PC-3 (cell line): Measurements from ENCODE around the gene HLCS. TPM values are rescaled to one million over a fixed set of nuclear protein-coding genes. Genes with fewer than 3 reads are reported as not detected.

Source experiments
- ATAC-seq: fragments of 200-7000 bp; cut with Tn5 transposase; 2 replicates; pipeline ENCODE4 v1.9.1; 2020; ENCODE audit warnings: mild to moderate bottlenecking, moderate library complexity
- BruUV-seq: library from RNA; stranded (reverse); fragments of 400-500 nt; replicated peaks from 2 replicates; lab custom pipeline; 2021; lab: Mats Ljungman, UMichigan
- CTCF ChIA-PET: fragments of 300-600 bp; sonication (Branson Sonifier 250); formaldehyde crosslinking; loops from one replicate; lab custom pipeline; 2022; ENCODE audit warnings: antibody characterized with exemption; lab: Charles Lee
- POLR2A ChIA-PET: fragments of 300-600 bp; sonication (Branson Sonifier 250); formaldehyde crosslinking; loops from one replicate; lab custom pipeline; 2022; ENCODE audit warnings: antibody characterized with exemption; ENCODE audit not compliant: unreplicated experiment; lab: Charles Lee
- DNase-seq: peaks from one replicate; pipeline ENCODE4 v3.0.0-alpha.2; 2015
- H2AFZ ChIP-seq: fragments of 300-600 bp; sonication (generic); 2 replicates; pipeline ENCODE4 v1.6.0; 2016; ENCODE audit warnings: antibody characterized with exemption, low read length
- H3F3A ChIP-seq: fragments of 300-600 bp; sonication (generic); one replicate; pipeline ENCODE4 v1.6.0; 2017; ENCODE audit warnings: antibody characterized with exemption, low read length, control low read depth, mild to moderate bottlenecking; ENCODE audit not compliant: unreplicated experiment
- H3K27ac ChIP-seq: fragments of 300-600 bp; sonication (generic); 2 replicates; pipeline ENCODE4 v1.5.1; 2016; ENCODE audit warnings: mild to moderate bottlenecking, low read length
- H3K27me3 ChIP-seq: fragments of 300-600 bp; sonication (generic); 2 replicates; pipeline ENCODE4 v1.6.1; 2016; ENCODE audit warnings: low read length, mixed read lengths
- H3K36me3 ChIP-seq: fragments of 300-600 bp; sonication (generic); 2 replicates; pipeline ENCODE4 v1.6.1; 2016; ENCODE audit warnings: low read depth, mixed run types, low read length, mixed read lengths
- H3K4me1 ChIP-seq: fragments of 300-600 bp; sonication (generic); 2 replicates; pipeline ENCODE4 v1.5.1; 2016; ENCODE audit warnings: low read length; ENCODE audit not compliant: insufficient read depth
- H3K4me2 ChIP-seq: fragments of 300-600 bp; sonication (generic); 2 replicates; pipeline ENCODE4 v1.6.0; 2016; ENCODE audit warnings: low read length
- H3K4me3 ChIP-seq: fragments of 300-600 bp; sonication (generic); 2 replicates; pipeline ENCODE4 v1.5.1; 2016; ENCODE audit warnings: mild to moderate bottlenecking, low read length, mixed read lengths
- H3K79me2 ChIP-seq: fragments of 300-600 bp; sonication (generic); 2 replicates; pipeline ENCODE4 v1.6.1; 2017; ENCODE audit warnings: low read length, mixed read lengths
- H3K9ac ChIP-seq: fragments of 300-600 bp; sonication (generic); 2 replicates; pipeline ENCODE4 v1.6.0; 2016; ENCODE audit warnings: mild to moderate bottlenecking, low read length
- H3K9me2 ChIP-seq: fragments of 300-600 bp; sonication (generic); replicated peaks from 2 replicates; pipeline ENCODE4 v1.6.1; 2016; ENCODE audit warnings: mixed run types, low read length, mixed read lengths
- H3K9me3 ChIP-seq: fragments of 300-600 bp; sonication (generic); 2 replicates; pipeline ENCODE4 v1.6.1; 2016; ENCODE audit warnings: low read length, mixed read lengths
- H4K20me1 ChIP-seq: fragments of 300-600 bp; sonication (generic); 2 replicates; pipeline ENCODE4 v1.6.1; 2016; ENCODE audit warnings: low read length, mixed read lengths
- EZH2 ChIP-seq: fragments of 300-600 bp; sonication (generic); IDR thresholded peaks from one replicate; pipeline ENCODE4 v1.6.1; 2017; ENCODE audit warnings: antibody characterized with exemption, mild to moderate bottlenecking, low read length; ENCODE audit not compliant: unreplicated experiment
- EZH2phosphoT487 ChIP-seq: fragments of 300-600 bp; sonication (generic); IDR thresholded peaks from 2 replicates; pipeline ENCODE4 v1.6.1; 2018; ENCODE audit warnings: mild to moderate bottlenecking, antibody characterized with exemption, low read length, borderline replicate concordance
- intact Hi-C: fragments of 100-400 bp; cut with micrococcal nuclease; formaldehyde crosslinking; loops from 2 replicates; pipeline ENCODE4 v1.9.0; 2023
- total RNA-seq: library from RNA; depleted of rRNA; stranded (reverse); fragments of >200 nt; gene quantifications from 2 replicates; pipeline ENCODE4 v1.2.3, GENCODE V29; 2014
- TF ChIP-seq, protein P1 (sequence below): fragments of 300-600 bp; sonication (generic); conservative IDR thresholded peaks from 2 replicates; pipeline ENCODE4 v1.5.1; 2017; ENCODE audit warnings: antibody characterized with exemption, low read depth, mild to moderate bottlenecking, low read length

The HLCS gene
- total RNA-seq, 1 experiment from 2014 or later: 44.1 TPM

- Histone ChIP-seq H3K4me1 (no peaks in the 10 kb centered on the region), H2AFZ (no peak overlapping the region), H3K79me2 (no peaks in the 10 kb centered on the region), H4K20me1 (no peaks in the 10 kb centered on the region), H3K9me2 (no peaks in the 10 kb centered on the region), H3K27ac (no peak overlapping the region), H3K4me3 (no peak overlapping the region), H3K9me3 (no peaks in the 10 kb centered on the region), H3K27me3 (no peaks in the 10 kb centered on the region), H3K9ac (no peak overlapping the region), H3K36me3 (peaks cover 60% of the 10 kb centered on the region), H3K4me2 (no peak overlapping the region), H3F3A (no peaks in the 10 kb centered on the region)
- ChIA-PET POLR2A (no interaction called here), CTCF (no interaction called here)
- DNase-seq (no peak), ATAC-seq (no peak)
- intact Hi-C loops: no loop called here
- no TSS peak for BruUV-seq
- TF ChIP-seq EZH2phosphoT487 (no peak), EZH2 (no peak)
- TF ChIP-seq, protein P1, sequence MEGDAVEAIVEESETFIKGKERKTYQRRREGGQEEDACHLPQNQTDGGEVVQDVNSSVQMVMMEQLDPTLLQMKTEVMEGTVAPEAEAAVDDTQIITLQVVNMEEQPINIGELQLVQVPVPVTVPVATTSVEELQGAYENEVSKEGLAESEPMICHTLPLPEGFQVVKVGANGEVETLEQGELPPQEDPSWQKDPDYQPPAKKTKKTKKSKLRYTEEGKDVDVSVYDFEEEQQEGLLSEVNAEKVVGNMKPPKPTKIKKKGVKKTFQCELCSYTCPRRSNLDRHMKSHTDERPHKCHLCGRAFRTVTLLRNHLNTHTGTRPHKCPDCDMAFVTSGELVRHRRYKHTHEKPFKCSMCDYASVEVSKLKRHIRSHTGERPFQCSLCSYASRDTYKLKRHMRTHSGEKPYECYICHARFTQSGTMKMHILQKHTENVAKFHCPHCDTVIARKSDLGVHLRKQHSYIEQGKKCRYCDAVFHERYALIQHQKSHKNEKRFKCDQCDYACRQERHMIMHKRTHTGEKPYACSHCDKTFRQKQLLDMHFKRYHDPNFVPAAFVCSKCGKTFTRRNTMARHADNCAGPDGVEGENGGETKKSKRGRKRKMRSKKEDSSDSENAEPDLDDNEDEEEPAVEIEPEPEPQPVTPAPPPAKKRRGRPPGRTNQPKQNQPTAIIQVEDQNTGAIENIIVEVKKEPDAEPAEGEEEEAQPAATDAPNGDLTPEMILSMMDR: no peak
Measured at GRCh38 chr21:36733857-36734256, 232.6 kb downstream of the HLCS start.

DNA sequence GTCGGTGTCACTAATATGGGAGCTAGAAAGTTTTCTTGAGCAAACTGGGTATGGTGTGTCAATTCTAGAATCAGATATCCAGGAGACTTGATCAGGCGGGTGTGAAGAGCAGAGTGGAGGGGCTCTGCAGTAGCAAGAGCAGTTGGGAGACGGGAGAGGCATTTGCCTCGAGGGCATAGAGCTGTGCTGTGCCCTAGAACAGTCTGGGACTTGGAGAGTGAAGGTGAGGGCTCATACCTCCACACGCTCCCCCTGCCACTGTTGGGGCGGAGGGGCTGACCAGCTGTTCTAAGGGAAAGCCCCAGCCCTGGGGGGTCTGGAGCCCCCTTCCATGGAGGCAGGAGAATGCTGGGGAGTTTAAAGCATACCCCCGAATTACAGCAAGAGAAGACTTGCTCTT, 233.7 kb downstream of the HLCS start:
- no TSS peak for BruUV-seq
- ChIA-PET CTCF (interaction anchor here (0.6 kb wide), 1 partner anchor 311 kb away, joined by 6 read pairs; no protein-coding TSS in a partner anchor), POLR2A (interaction anchor here (0.6 kb wide), 1 partner anchor 145 kb away, joined by 8 read pairs; no protein-coding TSS in a partner anchor)
- no peak overlapping the region for H3K27ac ChIP-seq
- intact Hi-C loops: no loop called here
- TF ChIP-seq EZH2: no peak
- TF ChIP-seq, protein P1: no peak
- TF ChIP-seq EZH2phosphoT487: no peak
- no peaks in the 10 kb centered on the region for H3K79me2 ChIP-seq
- H4K20me1 ChIP-seq: no peaks in the 10 kb centered on the region
- no peak for ATAC-seq
- H3K9me2 ChIP-seq: no peaks in the 10 kb centered on the region
- no peak overlapping the region for H3K4me2 ChIP-seq
- H3K36me3 ChIP-seq: peaks cover 64% of the 10 kb centered on the region
- H2AFZ ChIP-seq: no peak overlapping the region
- H3K9ac ChIP-seq: no peak overlapping the region
- H3F3A ChIP-seq: no peaks in the 10 kb centered on the region
- H3K27me3 ChIP-seq: no peaks in the 10 kb centered on the region
- DNase-seq: no peak
- H3K4me3 ChIP-seq: no peak overlapping the region
- no peaks in the 10 kb centered on the region for H3K4me1 ChIP-seq
- no peaks in the 10 kb centered on the region for H3K9me3 ChIP-seq

- H4K20me1 ChIP-seq: no peaks in the 10 kb centered on the region
- no peaks in the 10 kb centered on the region for H3K79me2 ChIP-seq
Measured at GRCh38 chr21:36732217-36732616, 234.3 kb downstream of the HLCS start.

More at GRCh38 chr21:36732217-36732616, 234.3 kb downstream of the HLCS start:
- H2AFZ ChIP-seq: no peak overlapping the region
- ChIA-PET CTCF (no interaction called here), POLR2A (no interaction called here)
- no peak for DNase-seq
- H3K9me3 ChIP-seq: no peaks in the 10 kb centered on the region
- H3K4me1 ChIP-seq: no peaks in the 10 kb centered on the region
- H3K36me3 ChIP-seq: peaks cover 67% of the 10 kb centered on the region
- no peaks in the 10 kb centered on the region for H3K9me2 ChIP-seq
- H3K27ac ChIP-seq: no peak overlapping the region
- H3K4me2 ChIP-seq: no peak overlapping the region
- no peak overlapping the region for H3K9ac ChIP-seq
- TF ChIP-seq EZH2phosphoT487: no peak
- TF ChIP-seq, protein P1: no peak
- TF ChIP-seq EZH2: no peak
- no peaks in the 10 kb centered on the region for H3F3A ChIP-seq
- no TSS peak for BruUV-seq
- no peak overlapping the region for H3K4me3 ChIP-seq
- intact Hi-C loops: no loop called here
- no peak for ATAC-seq
- no peaks in the 10 kb centered on the region for H3K27me3 ChIP-seq
